Liver (tissue), 9 donors: ENCODE data around the gene GMPR. TPM values are rescaled to one million over a fixed set of nuclear protein-coding genes. Genes with fewer than 3 reads are reported as not detected.

Experiments used
- DNase-seq: peaks from one replicate; pipeline ENCODE4 v3.0.0-alpha.2; 2017; ENCODE audit warnings: low spot score
- H3K27ac ChIP-seq, 2 donors: one replicate each; pipeline ENCODE4 v1.7.0; 2013; ENCODE audit warnings: inconsistent platforms in 2 of 2, low read length in 2 of 2, control low read depth in 1 of 2, low read depth in 1 of 2, mild to moderate bottlenecking in 1 of 2
- H3K27me3 ChIP-seq, 4 donors: one replicate each; pipeline versions ENCODE4 v1.6.1 to v1.7.0; 2013; ENCODE audit warnings: low read length in 3 of 4, inconsistent platforms in 1 of 4, mild to moderate bottlenecking in 1 of 4, moderate library complexity in 1 of 4; ENCODE audit not compliant: control insufficient read depth in 4 of 4, insufficient read depth in 4 of 4
- H3K36me3 ChIP-seq, 4 donors: one replicate each; pipeline versions ENCODE4 v1.6.1 to v1.7.0; 2013; ENCODE audit warnings: low read length in 3 of 4, mild to moderate bottlenecking in 3 of 4, low read depth in 1 of 4, moderate library complexity in 1 of 4; ENCODE audit not compliant: control insufficient read depth in 4 of 4, insufficient read depth in 3 of 4
- H3K4me1 ChIP-seq, 4 donors: one replicate each; pipeline versions ENCODE4 v1.6.1 to v1.7.0; 2013; ENCODE audit warnings: low read length in 3 of 4, mild to moderate bottlenecking in 3 of 4, moderate library complexity in 1 of 4; ENCODE audit not compliant: control insufficient read depth in 4 of 4, insufficient read depth in 4 of 4
- H3K4me3 ChIP-seq, 3 donors: one replicate each; pipeline versions ENCODE4 v1.6.1 to v1.7.0; 2013; ENCODE audit warnings: low read length in 3 of 3, control low read depth in 1 of 3, low read depth in 1 of 3, mild to moderate bottlenecking in 1 of 3
- H3K9ac ChIP-seq, 2 donors: one replicate each; pipeline ENCODE4 v1.7.0; 2013; ENCODE audit warnings: low read length in 2 of 2, mild to moderate bottlenecking in 2 of 2, moderate library complexity in 2 of 2, control low read depth in 1 of 2, low read depth in 1 of 2
- H3K9me3 ChIP-seq, 4 donors: one replicate each; pipeline versions ENCODE4 v1.6.1 to v1.7.0; 2013; ENCODE audit warnings: low read length in 3 of 4; ENCODE audit not compliant: control insufficient read depth in 4 of 4
- ATF3 ChIP-seq: IDR thresholded peaks from 2 replicates; pipeline ENCODE4 v1.6.1; 2016; ENCODE audit warnings: antibody characterized with exemption
- EGR1 ChIP-seq, 2 donors: IDR thresholded peaks; 2 replicates each; pipeline ENCODE4 v1.6.1; 2016 to 2018; ENCODE audit warnings: antibody characterized with exemption in 2 of 2, low read depth in 2 of 2
- FOXA1 ChIP-seq: IDR thresholded peaks from 2 replicates; pipeline ENCODE4 v1.6.1; 2016; ENCODE audit warnings: antibody characterized with exemption
- FOXA2 ChIP-seq: IDR thresholded peaks from 2 replicates; pipeline ENCODE4 v1.6.1; 2016; ENCODE audit warnings: antibody characterized with exemption
- GABPA ChIP-seq, 2 donors: IDR thresholded peaks in 1 of 2; conservative IDR thresholded peaks in 1 of 2; 2 replicates each; pipeline ENCODE4 v1.6.1; 2016; ENCODE audit warnings: antibody characterized with exemption in 2 of 2, mild to moderate bottlenecking in 1 of 2, moderate library complexity in 1 of 2
- HNF4A ChIP-seq, 2 donors: conservative IDR thresholded peaks; 2 replicates each; pipeline ENCODE4 v1.6.1; 2016; ENCODE audit warnings: antibody characterized with exemption in 2 of 2, mild to moderate bottlenecking in 2 of 2
- HNF4G ChIP-seq: IDR thresholded peaks from 2 replicates; pipeline ENCODE4 v1.6.1; 2016; ENCODE audit warnings: antibody characterized with exemption
- JUND ChIP-seq, 2 donors: IDR thresholded peaks; 2 replicates each; pipeline ENCODE4 v1.6.1; 2016; ENCODE audit warnings: antibody characterized with exemption in 2 of 2
- MAX ChIP-seq: IDR thresholded peaks from 2 replicates; pipeline ENCODE4 v1.6.1; 2016; ENCODE audit warnings: antibody characterized with exemption
- NR2F2 ChIP-seq: IDR thresholded peaks from 2 replicates; pipeline ENCODE4 v1.6.1; 2016; ENCODE audit warnings: antibody characterized with exemption
- RAD21 ChIP-seq, 2 donors: IDR thresholded peaks; 2 replicates each; pipeline ENCODE4 v1.6.1; 2016; ENCODE audit warnings: antibody characterized with exemption in 2 of 2, mild to moderate bottlenecking in 2 of 2
- REST ChIP-seq: IDR thresholded peaks from 2 replicates; pipeline ENCODE4 v1.6.1; 2016; ENCODE audit warnings: antibody characterized with exemption, mild to moderate bottlenecking
- RXRA ChIP-seq, 2 donors: IDR thresholded peaks; 2 replicates each; pipeline ENCODE4 v1.6.1; 2017 to 2018; ENCODE audit warnings: antibody characterized with exemption in 2 of 2, mild to moderate bottlenecking in 1 of 2
- SP1 ChIP-seq: IDR thresholded peaks from 2 replicates; pipeline ENCODE4 v1.6.1; 2018; ENCODE audit warnings: antibody characterized with exemption, mild to moderate bottlenecking
- TAF1 ChIP-seq: conservative IDR thresholded peaks from 2 replicates; pipeline ENCODE4 v1.6.1; 2016; ENCODE audit warnings: antibody characterized with exemption, mild to moderate bottlenecking
- YY1 ChIP-seq: IDR thresholded peaks from 2 replicates; pipeline ENCODE4 v1.6.1; 2016; ENCODE audit warnings: antibody characterized with exemption, mild to moderate bottlenecking
- WGBS: extraction: QIAGEN DNeasy Blood & Tissue Kit; methylation state at CpG from one replicate; pipeline ENCODE4 v1.1.7; 2013; 5-methylcytosine and 5-hydroxymethylcytosine counted together
- polyA plus RNA-seq, 2 donors: library from polyadenylated mRNA; stranded (reverse) in 1 of 2; unstranded in 1 of 2; fragments of 200-250 nt in 1 of 2; fragments of >200 nt in 1 of 2; fragmentation: Nextera tagmentation in 1 of 2; extraction: Ambion mirVana in 1 of 2; gene quantifications; one replicate each; pipeline versions ENCODE4 v1.2.1 to v1.2.3, GENCODE V29; 2013 to 2015
- total RNA-seq, 2 donors: library from RNA; depleted of rRNA; stranded (reverse); fragments of >200 nt; gene quantifications; one replicate each; pipeline ENCODE4 v1.2.3, GENCODE V29; 2014
- TF ChIP-seq, protein P1 (sequence below): fragments of 150-350 bp; IDR thresholded peaks from 2 replicates; pipeline ENCODE4 v1.5.1; 2017; ENCODE audit warnings: improper control_type of control experiment, low read depth, low read length; ENCODE audit not compliant: missing input control
- TF ChIP-seq, protein P2 (sequence below): IDR thresholded peaks from 2 replicates; pipeline ENCODE4 v1.6.1; 2016; ENCODE audit warnings: antibody characterized with exemption
- donor health status: healthy.
- donor health status: healthy.
- donor health status: healthy.
- donor health status: healthy.
- donor health status: healthy.

Gene GMPR
- total and polyA plus RNA-seq, 4 donors = 2.1 to 50.2 (median 4.2) TPM

DNA sequence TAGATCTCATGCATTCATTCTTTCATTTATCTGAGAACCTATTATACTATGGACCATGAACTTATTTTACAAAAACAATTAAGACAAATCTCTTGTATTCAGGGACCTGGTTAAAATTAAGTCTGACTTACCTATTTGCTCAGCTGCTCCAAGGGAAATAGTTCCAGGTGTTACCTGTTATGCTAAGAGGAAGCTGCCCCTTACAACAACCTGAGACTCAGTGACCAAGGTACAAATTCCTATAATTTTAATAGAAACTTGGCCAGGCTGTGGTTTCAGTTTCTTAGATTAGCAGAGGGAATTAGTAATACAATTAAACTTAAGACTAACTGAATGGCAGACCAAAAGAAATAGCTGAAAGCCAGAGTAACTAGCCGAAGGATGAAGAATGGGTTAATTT lies 48.2 kb upstream of the GMPR start:
- no peak for TF ChIP-seq ATF3
- TF ChIP-seq, protein P1, sequence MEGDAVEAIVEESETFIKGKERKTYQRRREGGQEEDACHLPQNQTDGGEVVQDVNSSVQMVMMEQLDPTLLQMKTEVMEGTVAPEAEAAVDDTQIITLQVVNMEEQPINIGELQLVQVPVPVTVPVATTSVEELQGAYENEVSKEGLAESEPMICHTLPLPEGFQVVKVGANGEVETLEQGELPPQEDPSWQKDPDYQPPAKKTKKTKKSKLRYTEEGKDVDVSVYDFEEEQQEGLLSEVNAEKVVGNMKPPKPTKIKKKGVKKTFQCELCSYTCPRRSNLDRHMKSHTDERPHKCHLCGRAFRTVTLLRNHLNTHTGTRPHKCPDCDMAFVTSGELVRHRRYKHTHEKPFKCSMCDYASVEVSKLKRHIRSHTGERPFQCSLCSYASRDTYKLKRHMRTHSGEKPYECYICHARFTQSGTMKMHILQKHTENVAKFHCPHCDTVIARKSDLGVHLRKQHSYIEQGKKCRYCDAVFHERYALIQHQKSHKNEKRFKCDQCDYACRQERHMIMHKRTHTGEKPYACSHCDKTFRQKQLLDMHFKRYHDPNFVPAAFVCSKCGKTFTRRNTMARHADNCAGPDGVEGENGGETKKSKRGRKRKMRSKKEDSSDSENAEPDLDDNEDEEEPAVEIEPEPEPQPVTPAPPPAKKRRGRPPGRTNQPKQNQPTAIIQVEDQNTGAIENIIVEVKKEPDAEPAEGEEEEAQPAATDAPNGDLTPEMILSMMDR = no peak
- TF ChIP-seq EGR1 (IDR thresholded peaks at IDR 0.05; ENCODE audit: low read depth in 2 of 2) = no peak
- TF ChIP-seq MAX = no peak
- no peak for TF ChIP-seq REST
- no peak for TF ChIP-seq TAF1
- TF ChIP-seq NR2F2 = no peak
- no peak for TF ChIP-seq YY1
- no peak for TF ChIP-seq FOXA2
- no peak for TF ChIP-seq FOXA1
- no peak for TF ChIP-seq JUND (IDR thresholded peaks at IDR 0.05)
- TF ChIP-seq HNF4G = no peak
- no peak for TF ChIP-seq GABPA (IDR thresholded peaks at IDR 0.05 in 1 of 2, conservative IDR thresholded peaks at IDR 0.05 in 1 of 2)
- TF ChIP-seq SP1 = no peak
- no peak for TF ChIP-seq HNF4A (conservative IDR thresholded peaks at IDR 0.05)
- TF ChIP-seq, protein P2, sequence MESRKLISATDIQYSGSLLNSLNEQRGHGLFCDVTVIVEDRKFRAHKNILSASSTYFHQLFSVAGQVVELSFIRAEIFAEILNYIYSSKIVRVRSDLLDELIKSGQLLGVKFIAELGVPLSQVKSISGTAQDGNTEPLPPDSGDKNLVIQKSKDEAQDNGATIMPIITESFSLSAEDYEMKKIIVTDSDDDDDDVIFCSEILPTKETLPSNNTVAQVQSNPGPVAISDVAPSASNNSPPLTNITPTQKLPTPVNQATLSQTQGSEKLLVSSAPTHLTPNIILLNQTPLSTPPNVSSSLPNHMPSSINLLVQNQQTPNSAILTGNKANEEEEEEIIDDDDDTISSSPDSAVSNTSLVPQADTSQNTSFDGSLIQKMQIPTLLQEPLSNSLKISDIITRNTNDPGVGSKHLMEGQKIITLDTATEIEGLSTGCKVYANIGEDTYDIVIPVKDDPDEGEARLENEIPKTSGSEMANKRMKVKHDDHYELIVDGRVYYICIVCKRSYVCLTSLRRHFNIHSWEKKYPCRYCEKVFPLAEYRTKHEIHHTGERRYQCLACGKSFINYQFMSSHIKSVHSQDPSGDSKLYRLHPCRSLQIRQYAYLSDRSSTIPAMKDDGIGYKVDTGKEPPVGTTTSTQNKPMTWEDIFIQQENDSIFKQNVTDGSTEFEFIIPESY = no peak
- TF ChIP-seq RXRA (IDR thresholded peaks at IDR 0.05) = no peak
- no peak for TF ChIP-seq RAD21 (IDR thresholded peaks at IDR 0.05)
- Histone ChIP-seq H3K9ac (no peak overlapping the region), H3K36me3 (no peaks in the 10 kb centered on the region), H3K27me3 (peaks cover 0 to 3% (median 1%) of the 10 kb centered on the region in 4 donors), H3K27ac (no peak overlapping the region), H3K4me1 (no peaks in the 10 kb centered on the region), H3K4me3 (no peak overlapping the region), H3K9me3 (no peaks in the 10 kb centered on the region)
- WGBS = 84% methylated on average over 1 of the region's 1 CpG
- no peak for DNase-seq
